ENCODE measurements around the gene KCNJ4.
A peak's percentile ranks its signal among the peaks of the same experiment; 100 is the strongest.
"Not testable (repeated sequence)": the region's sequence is repeated elsewhere in the genome, so short reads cannot be mapped to it uniquely, and the experiment has no call there.

KCNJ4 gene

DNA sequence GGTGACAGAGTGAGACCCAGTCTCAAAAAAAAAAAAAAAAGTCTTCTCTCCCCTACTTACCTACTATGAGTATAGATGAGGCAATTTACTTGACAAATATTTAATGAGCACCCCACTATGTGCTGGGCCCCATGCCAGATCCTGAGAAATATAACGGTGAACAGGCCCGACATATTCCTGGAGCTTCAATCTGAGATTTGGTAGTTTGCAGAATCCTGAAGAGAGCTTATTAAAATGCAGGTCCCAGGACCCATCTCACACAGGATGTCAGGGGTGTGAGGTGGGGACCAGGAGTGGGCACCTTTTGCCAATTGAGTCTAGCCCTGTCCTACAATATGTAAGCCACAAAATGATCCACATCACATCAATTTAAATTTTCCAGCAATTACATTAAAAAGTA is 44.0 kb downstream of the KCNJ4 start:
- no peak for DNase-seq

DNA sequence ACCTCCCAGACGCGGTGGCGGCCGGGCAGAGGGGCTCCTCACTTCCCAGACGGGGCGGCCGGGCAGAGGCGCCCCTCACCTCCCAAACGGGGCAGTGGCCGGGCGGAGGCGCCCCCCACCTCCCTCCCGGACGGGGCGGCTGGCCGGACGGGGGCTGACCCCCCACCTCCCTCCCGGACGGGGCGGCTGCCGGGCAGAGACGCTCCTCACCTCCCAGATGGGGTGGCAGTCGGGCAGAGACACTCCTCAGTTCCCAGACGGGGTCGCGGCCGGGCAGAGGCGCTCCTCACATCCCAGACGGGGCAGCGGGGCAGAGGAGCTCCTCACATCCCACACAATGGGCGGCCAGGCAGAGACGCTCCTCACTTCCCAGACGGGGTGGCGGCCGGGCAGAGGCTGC is 45.1 kb downstream of the KCNJ4 start:
- DNase-seq = not testable (repeated sequence)

DNA sequence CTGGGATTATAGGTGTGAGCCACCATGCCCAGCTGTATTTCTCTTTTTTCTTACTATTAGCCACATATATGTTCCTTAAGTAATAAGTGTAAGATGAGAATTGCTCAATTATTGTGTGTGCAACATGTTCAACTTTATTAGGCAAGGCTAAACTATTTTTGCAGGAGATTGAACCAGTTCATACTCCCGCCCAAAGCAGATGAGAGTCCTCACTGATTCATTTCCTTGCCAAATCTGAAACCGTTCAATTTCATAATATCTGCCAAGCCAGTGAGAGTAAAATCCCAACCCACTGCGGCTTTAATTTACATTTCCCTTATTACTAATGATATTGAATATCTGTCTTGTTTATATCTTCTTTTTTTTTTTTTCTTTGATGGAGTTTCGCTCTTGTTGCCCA is 48.4 kb downstream of the KCNJ4 start:
- DNase-seq = no peak

DNA sequence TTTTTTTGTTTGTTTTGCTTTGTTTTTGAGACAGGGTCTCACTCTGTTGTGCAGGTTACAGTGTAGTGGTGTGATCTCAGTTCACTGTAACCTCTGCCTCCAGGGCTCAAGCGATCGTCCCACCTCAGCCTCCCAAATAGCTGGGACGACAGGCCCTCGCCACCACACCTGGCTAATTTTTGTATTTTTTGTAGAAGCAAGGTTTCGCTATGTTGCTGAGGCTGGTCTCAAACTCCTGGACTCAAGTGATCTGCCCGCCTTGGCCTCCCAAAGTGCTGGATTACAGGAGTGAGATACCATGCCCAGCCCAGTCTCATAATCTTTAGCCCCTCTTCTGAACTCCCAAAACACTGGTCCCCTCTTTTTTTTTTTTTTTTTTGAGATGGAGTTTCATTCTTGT is 50.6 kb downstream of the KCNJ4 start:
- no peak for DNase-seq

DNA sequence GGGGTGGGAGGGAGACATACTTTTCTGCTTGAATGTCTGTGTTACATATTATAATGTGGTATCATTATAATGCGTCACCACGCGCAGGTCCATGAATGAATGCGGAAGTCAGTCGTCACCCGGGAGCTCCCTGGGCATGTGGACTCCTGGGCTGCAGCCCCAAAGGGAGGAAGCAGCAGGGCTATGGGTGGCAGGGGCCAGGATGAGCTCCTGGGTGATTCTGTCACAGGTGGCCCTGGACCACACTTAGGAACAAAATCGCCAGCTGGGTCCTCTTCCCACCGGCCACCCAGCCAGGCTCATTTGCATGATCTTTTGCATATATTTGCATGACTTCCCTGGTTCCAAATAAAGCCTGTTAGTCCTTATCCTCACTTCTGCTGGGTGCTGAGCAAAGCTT is 51.2 kb downstream of the KCNJ4 start:
- no peak for DNase-seq

DNA sequence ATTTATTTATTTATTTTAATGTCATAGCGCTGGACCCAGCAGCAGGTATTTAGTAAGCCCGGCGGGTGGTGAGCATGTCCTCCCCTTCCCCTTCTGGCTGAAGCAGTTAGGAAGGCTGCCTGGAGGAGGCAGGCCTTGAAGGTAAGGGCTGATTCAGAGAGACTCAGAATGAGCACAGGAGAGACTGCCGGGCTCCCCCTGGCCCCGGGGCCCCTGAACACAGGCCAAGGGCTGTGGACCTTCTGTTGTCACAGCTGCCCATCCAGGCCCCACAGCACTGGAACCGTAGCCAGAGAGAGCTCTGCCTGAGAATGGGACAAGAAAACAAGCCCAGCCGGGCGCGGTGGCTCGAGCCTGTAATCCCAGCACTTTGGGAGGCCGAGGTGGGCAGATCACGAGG is 52.8 kb downstream of the KCNJ4 start:
- DNase-seq = no peak

DNA sequence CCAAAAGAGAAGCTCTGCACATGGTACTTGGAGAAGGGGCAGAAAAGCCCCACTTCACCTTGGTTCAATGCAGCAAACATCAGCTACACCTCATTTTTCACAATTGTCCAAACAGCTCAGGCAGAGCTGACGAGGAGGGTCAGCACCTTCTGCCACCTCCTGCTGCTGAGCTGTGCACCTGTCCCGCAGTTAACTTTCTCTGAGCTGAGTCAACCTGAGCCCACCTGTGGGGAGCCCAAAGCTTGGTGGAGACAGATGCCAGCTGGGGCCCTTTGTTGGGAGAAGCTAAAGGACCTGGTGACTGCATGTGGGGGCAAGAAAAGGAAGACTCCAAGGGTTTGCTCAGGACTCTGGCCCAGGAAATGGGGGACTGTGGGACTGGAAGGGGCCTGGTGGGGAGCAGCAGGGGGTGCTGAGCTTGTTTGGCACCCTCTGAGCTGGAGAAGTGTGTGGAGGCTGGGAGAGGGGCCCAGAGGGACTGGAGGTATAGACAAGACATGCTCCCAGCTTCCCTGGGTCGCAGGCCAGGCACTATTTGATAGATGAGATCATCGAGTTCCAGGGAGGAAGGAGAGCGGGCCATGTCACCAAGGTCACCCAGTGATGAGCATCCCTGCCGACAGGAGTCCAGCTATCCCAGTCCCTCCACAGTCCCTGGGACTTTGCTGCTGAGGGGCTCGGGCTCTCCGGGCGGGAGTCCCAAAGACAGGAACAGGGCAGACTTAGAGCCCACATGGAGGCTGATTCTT is 53.5 kb downstream of the KCNJ4 start:
- no peak for DNase-seq

DNA sequence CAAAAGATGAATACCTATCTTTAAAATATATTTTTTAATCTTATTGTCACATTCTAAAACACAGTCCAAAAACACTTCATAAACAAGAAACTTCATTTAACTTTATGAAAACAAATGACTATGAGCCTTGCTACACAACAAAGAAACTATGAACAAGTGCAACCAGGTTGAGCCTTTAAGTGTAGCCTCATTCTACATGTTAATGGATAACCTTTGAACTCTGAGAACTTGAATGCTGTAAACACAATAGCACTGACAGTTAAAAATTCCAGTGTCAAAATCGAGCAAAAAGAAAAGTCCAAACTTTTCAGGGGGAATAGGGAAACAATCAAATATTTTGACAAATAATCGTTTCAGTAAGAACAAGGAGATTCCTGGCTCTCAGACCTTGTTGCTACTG is 54.7 kb downstream of the KCNJ4 start:
- not testable (repeated sequence) for DNase-seq

DNA sequence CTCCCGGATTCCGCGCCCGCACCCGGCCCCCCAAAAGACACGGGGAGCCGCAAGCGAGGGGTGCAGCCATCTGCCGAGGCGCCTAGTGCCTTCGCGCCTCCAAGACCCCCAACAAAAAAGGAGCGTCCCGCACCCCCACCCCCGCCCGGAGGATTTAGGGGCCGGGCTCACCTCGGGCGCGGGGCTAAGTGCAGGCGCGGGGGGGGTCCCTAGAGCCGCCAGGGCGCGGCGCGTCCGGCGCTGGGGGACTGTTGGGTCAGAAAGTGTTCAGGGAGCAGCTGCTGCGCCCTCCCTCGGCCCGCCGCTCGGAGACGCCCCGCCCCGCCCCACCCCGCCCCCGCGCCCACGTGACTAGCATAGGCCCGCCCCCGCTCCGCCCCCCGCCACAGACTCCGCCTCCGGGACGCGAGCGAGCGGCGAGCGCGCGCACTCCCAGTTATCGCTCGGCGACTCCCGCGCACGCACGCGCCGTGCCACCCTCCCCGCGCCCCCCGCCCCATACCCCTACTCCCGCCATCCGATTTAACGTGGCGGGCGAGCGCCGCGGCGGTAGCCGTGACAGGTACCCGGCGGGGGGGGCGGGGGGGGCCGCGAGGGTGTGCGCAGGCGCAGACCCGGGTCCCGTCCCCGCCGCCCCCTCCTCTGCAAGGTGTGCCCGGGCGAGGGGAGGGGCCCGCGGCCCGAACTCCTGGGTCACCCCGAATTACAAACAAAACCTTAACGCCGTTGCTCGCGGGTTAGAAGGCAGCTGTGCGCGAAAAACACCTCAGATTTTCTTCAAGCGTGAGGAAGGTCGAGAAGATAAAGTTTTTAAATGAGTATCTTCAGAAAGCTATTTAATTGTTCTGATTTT is 56.2 kb downstream of the KCNJ4 start:
- DNase-seq = peak; percentile 80 to 81

DNA sequence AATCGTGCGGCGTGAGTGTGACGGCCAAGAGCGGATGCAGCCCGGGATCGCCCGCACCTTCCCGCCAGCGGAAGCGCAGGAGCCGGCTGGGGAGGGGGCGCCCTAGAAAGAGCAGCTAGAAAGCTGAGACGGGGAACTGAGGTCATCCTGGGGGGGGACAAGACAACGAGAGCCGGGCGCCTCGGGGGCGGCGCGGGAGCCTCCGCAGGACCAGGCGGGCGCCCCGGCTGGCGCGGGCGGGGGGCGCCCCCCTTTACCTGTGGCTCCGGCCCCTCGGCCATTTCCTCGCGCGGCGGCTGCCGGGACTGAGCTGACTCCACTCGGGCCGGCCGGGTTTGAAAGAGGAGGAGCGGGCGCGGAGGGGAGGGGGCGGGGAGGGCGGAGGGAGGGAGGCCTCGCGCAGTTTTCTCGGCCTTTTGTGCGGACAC is 56.8 kb downstream of the KCNJ4 start:
- peak; percentile 18 to 23 for DNase-seq

DNA sequence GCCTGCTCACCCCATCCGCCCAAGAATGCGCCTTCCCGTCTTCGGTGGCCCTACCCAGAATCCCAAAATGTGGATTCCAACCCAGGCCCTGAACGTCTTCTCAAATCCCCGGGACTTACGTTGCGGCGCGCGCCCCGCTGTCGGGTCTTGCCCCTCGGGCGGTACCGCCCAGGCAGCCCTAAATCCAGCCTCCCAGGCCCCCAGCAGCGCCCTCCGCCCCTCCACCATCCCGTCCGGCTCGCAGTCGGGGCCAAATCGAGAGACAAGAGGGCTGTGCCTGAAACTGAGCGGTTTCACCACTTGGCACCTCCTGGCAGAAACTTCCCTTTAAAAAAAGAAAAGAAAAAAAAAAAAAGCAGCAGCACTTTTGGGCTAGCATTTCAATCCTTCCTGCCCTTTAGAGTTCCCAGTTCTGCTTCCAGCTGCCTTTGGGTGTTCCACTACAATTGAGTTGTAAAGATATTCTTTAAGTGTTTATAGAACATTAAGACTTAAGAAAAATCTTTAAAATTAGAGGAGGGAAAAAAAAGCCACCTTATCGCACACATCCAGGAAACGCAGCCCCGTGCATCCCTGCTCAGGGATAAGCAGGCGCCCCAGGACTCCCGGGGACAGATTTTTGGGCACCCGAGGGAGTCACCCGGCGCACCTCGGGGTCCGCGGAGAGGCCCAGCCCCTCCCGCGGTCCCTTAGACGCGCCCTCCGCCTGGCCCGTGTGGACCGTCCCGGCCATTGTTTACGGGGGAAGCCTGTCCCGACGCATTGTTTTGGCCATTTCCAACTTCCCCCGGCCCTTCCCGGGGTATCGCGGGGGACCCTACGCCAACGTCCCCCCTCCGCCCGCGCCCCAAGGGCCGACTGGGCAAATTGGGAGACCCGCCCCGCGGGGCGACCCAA is 57.6 kb downstream of the KCNJ4 start:
- DNase-seq = no peak

DNA sequence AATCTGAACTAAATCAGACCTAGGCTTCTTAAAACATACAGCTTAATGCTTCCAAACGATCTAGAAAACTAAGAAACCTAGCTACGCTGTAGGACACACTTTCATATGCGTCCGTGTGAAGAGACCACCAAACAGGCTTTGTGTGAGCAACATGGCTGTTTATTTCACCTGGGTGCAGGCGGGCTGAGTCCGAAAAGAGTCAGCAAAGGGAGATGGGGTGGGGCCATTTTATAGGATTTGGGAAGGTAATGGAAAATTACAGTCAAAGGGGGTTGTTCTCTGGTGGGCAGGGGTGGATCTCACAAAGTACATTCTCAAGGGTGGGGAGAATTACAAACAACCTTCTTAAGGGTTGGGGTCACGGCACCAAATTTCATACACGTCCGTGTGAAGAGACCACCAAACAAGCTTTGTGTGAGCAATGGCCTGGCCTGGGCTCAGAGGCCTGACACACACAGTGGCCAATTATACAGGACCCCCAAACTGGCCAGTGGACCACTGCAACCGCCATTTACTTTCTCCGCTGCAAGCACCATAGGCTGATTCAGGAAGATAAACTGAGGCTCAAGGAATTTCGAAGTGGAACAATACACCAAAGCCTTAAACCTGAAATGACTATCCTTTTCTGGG is 58.4 kb downstream of the KCNJ4 start:
- DNase-seq = not testable (repeated sequence)

DNA sequence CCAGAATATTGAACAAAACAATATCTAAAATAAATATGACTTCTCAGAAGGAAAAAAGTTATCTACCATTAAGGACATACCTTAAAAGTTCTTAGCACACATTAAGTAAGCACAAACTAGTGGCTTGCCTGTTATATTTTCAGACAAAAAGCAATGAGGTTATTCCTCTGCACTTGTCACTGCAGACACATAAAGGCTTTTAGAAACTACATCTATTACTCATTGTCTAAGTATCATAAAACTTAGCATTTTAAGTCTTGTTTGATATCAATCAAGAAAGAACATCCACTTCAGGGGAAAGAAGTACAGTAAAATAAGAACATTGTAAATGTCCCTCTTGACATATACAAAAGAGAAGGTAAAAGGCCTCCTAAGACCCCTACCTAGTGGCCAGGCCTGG is 59.1 kb downstream of the KCNJ4 start:
- not testable (repeated sequence) for DNase-seq

DNA sequence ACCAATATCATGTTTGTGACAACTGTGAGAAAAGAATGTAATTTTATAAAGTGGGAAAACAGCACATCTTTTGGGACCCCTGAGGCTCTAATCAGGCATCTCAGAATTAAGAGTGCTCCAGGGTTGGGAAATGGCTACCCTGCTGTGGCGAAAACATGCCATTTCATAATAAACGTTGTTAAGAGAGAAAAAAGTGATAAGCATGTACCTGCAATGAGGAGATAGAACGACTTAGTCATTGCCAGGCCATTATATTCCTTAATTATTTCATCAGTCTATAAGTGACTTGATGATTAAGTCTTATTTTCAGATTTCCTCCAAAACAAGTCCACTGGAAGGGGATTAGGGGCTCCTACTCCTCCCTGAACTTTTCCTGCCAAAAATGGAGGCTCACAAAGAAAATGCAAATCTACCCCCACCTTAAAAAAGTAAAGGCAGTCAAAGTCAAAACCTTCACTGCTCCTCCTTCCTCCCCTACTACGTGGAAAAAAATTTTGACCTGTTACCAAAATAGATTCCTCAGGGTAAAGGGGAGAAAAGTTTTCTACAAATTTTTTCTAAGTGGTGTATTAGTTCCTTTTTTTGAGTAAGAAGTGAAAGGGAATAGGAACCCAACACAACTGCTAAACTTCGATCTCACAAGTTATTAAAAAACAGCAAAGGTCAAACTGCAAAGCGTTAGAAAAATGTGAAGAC is 59.9 kb downstream of the KCNJ4 start:
- DNase-seq = not testable (repeated sequence)

DNA sequence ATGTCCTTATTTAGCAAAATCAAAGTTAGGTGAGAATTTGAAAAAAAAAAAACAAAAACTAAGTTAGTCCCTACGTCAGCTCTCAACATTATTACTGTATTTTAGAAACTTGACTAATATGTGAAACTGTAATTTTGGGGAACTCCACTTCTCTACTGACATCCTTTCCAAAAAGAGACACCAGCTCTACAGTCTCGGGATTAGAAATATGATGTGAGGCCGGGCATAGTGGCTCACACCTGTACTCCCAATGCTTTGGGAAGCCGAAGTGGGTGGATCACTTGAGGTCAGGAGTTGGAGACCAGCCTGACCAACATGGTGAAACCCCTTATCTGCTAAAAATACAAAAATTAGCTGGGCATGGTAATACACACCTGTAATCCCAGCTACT is 65.6 kb downstream of the KCNJ4 start:
- DNase-seq = not testable (repeated sequence)

DNA sequence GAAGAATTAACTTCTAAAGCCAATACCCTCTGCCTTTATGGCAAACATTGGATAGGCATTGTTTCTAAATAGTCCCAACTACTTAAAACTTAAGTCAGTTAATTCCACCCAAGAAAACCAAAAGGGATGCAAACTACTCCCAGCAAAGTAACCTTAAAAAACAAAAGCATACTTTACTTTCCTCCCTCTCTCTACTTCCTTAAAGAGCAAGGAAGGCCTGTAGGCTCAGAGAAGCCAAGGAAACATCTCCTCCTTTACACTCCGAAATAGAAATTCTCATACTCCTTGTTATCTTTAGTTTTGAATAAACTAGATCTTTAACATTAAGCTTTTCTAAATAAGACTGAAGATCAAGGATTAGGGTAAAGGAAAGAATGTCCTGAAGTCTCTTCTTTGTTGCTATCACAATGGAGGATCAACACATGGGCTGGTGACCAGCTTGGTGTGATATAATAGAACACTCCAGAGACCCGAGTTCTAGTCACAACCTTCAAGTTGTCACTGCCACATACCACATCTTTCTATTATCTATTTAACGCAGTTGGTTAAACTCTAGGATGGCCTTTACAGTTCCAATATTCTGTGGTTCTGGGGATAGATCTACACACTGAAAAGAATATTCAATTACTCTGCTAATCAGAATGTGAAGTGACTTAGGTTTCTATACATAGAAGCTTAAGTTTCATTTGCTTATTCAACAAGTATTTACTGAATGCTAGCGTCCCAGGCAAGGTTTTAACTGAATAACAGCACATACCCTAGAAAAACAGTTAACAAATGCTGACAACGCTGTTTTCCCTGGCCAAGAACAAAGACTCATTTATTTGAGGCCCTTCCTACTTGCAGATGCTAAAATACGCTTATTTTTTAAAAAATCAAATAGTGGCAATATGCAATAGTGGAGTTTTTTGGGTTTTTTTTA is 66.2 kb downstream of the KCNJ4 start:
- not testable (repeated sequence) for DNase-seq

DNA sequence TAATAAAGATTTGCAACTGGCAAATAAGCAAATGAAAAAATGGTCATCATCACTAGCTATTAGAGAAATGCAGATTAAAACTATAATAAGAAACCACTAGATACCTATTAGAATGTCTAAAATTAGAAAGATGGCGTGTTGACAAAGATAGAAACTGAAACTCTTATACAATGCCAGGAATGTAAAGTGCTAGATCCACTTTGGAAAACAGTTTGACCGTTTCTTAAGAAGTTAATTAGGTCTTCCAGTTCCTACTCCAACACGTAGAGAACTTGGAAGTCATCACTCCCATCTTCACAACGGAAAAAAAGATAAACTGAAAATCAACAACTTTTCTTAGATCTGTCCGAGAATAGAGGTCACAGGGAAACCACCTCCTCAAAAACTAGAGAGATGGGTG is 68.1 kb downstream of the KCNJ4 start:
- DNase-seq = not testable (repeated sequence)

DNA sequence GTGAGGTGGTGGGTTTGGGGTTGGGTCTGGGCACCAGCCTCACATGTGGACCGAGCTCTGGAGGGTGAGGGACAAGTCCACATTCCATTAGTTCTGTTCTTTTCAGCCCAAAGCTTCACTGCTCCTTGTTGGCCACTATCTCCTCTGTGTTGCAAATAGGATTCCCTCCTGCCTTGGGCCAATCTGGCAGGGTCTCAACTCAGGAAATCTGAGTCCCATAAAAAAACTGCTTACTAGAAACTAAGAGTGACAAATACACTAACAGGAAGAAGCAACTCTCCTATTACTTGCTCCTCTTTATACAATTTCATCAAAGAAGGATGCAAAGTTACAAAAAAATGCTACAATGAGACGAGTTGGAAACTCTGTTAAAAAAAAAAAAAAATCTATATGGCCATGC is 71.6 kb downstream of the KCNJ4 start:
- DNase-seq = no peak

DNA sequence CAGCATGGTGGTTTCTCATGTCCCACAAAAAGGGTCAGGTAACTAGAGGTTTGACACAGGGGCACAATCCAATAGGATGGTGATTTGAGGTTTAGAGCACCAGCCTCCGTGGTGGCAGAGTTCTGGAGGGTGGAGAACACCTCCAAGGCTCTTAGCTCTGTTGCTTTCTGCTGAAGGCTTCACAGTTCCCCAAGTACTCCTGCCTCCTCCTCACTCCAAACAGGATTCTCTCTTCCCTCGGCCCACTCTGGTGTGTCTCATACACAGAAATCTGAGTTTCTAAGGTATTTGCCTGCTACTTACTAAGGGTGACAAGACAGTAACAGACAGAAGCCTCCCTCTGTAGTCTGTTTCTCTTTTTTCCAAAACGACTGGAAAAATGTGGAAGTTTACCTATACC is 73.6 kb downstream of the KCNJ4 start:
- DNase-seq = not testable (repeated sequence)

All from activated CD4-positive, alpha-beta T cell treated with anti-CD3 and anti-CD28 coated beads, Interleukin-2, amount 50 U/mL, for 4 hours (primary cell).